Hair follicular keratinocyte (primary cell): Measurements from ENCODE around the gene PCDHB10. TPM values are rescaled to one million over a fixed set of nuclear protein-coding genes. Genes with fewer than 3 reads are reported as not detected.

Experiments used
- total RNA-seq: library from RNA; depleted of rRNA; stranded (reverse); fragments of >200 nt; gene quantifications from 2 replicates; pipeline ENCODE4 v1.2.3, GENCODE V29; 2015

PCDHB10 gene
- total RNA-seq = under 0.01 and 0.04 TPM in 2 replicates

DNA sequence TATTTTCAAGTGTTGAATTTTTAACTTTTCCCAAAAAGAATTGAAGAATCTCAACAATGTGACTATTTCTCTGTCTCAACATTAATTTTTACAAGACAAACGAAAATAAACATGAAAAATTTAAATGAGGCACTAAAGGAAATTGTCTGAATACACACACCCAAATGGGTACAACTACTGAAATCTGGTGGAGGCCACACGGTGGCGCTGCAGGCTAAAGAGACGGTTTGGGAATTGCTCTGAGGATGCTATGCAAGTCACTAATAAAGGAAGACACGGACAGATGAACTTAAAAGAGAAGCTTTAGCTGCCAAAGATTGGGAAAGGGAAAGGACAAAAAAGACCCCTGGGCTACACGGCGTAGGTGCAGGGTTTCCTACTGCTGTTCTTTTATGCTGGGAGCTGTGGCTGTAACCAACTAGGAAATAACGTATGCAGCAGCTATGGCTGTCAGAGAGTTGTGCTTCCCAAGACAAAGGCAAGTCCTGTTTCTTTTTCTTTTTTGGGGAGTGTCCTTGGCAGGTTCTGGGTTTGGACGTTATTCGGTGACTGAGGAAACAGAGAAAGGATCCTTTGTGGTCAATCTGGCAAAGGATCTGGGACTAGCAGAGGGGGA is at the start of gene PCDHB10:
TSS of gene PCDHB10 (plus strand) at position 244 of the 616 bp plus-strand sequence. CDS start at position 444, 200 bp downstream.

DNA sequence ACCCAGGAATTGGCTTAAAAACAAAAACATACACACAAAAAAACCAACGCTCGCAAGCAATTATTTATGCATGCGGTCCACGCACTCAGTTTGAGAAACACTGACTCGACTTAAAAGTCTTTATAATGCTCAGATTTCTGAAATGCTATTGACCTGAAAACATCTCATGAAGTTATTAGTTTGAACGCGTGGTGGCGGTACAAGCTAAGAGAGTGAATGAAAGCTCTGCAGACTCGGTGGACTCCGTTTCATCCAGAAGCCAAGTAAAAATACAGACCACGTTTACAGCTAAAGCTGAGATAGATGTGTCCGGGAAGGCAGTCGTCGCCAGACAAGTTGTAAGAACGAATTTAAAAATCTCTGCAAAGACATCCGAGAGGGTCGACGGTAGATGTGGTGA is 42.3 kb upstream of the PCDHB10 start, which contains the start of gene PCDHB6:
TSS of gene PCDHB6 (plus strand) at position 246 of the 400 bp plus-strand sequence. CDS start 201 bp downstream, outside the sequence.

DNA sequence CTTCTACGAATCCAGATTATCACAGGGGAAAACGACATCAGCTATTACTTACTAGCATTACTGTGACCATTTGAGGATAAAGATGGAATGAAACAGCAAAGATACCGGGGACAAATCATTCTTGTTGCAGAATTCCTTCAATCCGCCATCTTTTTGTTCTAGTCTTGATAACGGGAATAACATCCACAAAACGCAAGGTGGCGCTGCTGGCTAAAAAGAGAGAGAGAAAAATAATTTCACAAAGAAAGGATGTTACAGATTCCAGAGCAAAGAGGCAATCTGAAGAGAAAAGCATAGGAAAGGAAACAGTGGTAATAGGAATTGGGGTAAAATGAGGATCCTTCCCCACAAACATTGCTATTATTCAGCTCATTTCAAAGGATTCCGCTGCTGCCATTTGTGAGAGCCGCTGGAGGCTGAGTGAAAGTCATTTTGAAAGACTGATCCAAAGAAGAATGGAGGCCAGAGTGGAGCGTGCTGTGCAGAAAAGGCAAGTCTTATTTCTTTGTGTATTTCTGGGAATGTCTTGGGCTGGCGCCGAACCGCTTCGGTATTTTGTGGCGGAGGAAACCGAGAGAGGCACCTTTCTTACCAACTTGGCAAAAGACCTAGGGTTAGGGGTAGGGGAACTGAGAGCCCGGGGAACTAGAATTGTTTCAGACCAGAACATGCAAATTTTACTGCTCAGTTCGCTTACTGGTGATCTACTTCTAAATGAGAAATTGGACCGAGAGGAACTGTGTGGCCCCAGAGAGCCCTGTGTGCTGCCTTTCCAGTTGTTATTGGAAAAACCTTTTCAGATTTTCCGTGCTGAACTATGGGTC is 19.6 kb upstream of the PCDHB10 start, which contains the start of gene PCDHB7:
TSS of gene PCDHB7 (plus strand) at position 264 of the 824 bp plus-strand sequence. CDS start at position 456, 192 bp downstream.

DNA sequence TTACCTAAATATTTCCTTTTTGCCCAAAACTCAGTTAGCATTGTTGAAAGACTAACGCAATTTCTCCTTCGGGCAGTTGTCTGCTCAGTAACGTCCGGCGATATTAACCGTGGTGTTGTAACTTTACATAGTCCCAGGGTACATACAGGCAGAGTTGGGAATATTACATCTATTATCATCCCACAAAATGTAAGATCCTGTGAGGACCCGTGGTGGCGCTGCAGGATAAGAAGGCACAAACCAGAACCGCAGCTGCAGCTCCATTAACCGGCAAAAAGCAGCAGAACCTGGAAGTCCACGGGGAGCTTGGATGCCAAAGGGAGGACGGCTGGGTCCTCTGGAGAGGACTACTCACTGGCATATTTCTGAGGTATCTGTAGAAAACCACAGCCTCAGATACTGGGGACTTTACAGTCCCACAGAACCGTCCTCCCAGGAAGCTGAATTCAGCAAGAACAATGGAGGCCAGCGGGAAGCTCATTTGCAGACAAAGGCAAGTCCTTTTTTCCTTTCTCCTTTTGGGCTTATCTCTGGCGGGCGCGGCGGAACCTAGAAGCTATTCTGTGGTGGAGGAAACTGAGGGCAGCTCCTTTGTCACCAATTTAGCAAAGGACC is 14.5 kb upstream of the PCDHB10 start, which contains the start of gene PCDHB8:
TSS of gene PCDHB8 (plus strand) at position 214 of the 615 bp plus-strand sequence. CDS start at position 459, 245 bp downstream.

DNA sequence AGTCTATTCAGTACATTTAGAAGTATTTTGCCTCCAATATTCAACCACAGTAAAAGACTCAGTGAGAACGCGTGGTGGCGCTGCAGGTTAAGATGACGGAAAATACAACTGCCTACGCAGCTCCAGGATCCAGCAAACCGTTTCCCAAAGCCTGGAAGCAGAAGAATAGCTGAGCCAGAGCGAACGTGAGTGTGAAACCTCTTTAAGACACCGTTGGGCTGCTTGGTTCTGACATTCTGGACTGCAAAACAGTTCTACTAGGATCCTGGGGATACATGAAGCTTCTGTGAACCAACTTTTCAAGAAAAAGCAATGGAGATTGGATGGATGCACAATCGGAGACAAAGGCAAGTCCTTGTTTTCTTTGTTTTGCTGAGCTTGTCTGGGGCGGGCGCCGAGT is 9.9 kb upstream of the PCDHB10 start, which contains the start of gene PCDHB16:
TSS of gene PCDHB16 (plus strand) at position 140 of the 400 bp plus-strand sequence. CDS start at position 313, 173 bp downstream.

DNA sequence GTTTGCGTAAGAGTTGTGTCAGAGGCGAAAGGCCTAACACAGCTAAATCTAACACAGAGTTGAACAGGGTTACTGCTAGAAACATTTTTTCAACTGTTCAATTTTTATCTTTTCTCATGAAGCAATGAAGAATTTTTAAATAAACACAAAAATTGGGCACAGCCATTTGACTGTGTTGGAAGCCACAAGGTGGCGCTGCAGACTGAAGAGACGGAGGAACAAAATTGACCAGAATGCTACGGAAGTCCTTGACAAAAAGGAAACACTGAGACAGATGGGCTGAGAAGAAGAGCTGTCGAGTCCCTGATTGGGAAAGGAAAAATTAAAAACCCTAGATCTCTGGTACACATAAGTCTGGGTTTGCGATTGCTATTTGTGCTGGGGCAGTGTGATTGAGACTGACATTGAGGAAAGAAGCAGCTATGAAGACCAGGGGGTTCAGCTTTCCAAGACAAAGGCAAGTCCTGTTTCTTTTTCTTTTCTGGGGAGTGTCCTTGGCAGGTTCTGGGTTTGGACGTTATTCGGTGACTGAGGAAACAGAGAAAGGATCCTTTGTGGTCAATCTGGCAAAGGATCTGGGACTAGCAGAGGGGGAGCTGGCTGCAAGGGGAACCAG is 5.1 kb upstream of the PCDHB10 start, which contains the start of gene PCDHB9:
TSS of gene PCDHB9 (plus strand) at position 265 of the 616 bp plus-strand sequence. CDS start at position 423, 158 bp downstream.

DNA sequence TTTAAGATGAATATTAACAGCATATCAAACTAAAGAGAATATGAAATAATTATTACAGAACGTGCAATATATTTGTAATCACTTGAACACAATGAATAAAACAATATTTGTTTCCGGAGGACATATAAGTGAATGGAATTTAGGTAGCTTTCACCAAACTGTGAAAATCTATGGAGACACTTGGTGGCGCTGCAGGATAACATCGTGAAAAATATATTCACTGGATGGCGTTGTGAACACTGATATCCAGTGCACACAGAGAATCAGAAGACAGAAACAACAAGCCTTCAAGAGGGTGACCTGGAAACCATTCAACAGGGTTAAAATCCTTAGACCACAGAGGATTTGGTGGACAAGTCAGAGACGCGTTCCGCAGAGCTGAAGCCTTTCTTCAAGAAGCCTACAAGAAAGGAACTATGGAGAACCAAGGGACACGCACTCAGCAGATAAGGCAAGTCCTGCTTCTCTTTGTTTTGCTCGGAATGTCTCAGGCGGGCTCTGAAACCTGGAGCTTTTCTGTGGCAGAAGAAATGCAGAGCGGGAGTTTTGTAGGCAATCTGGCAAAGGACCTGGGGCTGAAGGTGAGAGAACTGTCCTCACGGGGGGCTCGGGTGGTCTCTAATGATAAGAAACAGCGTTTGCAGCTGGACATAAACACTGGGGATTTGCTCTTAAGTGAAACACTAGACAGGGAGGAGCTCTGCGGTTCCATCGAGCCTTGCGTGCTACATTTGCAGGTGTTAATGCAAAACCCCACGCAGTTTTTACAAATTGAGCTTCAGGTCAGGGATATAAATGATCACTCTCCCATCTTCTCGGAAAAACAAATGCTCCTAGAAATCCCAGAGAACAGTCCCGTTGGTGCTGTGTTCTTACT is 7.4 kb downstream of the PCDHB10 start, which contains the start of gene PCDHB11:
TSS of gene PCDHB11 (plus strand) at position 269 of the 877 bp plus-strand sequence. CDS start at position 417, 148 bp downstream.

DNA sequence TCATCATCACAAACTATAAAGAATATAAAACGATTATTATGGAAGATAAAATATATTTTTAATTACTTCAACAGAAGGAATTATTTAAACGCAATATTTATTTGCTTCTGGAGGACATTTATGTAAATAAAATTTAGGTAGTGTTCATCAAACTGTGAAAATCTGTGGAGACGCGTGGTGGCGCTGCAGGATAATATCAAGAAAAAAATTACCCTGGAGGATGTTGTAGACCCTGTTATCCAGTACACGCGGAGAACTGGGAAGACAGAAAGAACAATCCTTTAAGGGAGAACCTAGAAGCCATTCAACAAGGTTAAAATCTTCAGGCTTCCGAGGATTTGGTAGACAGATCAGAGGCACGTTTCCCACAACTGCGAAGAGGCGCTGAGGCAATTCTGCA is 16.3 kb downstream of the PCDHB10 start, which contains the start of gene PCDHB12:
TSS of gene PCDHB12 (plus strand) at position 242 of the 400 bp plus-strand sequence. CDS start 189 bp downstream, outside the sequence.

DNA sequence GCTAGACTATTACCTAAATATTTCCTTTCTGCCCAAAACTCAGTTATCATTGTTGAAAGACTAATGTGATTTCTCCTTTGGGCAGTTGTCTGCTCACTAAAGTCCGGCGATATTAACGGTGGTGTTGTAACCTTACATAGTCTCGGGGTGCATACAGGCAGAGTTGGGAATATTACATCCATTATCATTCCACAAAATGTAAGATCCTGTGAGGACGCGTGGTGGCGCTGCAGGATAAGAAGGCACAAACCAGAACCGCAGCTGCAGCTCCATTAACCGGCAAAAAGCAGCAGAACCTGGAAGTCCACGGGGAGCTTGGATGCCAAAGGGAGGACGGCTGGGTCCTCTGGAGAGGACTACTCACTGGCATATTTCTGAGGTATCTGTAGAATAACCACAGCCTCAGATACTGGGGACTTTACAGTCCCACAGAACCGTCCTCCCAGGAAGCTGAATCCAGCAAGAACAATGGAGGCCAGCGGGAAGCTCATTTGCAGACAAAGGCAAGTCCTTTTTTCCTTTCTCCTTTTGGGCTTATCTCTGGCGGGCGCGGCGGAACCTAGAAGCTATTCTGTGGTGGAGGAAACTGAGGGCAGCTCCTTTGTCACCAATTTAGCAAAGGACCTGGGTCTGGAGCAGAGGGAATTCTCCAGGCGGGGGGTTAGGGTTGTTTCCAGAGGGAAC is 21.6 kb downstream of the PCDHB10 start, which contains the start of gene PCDHB13:
TSS of gene PCDHB13 (plus strand) at position 264 of the 684 bp plus-strand sequence. CDS start at position 469, 205 bp downstream.

DNA sequence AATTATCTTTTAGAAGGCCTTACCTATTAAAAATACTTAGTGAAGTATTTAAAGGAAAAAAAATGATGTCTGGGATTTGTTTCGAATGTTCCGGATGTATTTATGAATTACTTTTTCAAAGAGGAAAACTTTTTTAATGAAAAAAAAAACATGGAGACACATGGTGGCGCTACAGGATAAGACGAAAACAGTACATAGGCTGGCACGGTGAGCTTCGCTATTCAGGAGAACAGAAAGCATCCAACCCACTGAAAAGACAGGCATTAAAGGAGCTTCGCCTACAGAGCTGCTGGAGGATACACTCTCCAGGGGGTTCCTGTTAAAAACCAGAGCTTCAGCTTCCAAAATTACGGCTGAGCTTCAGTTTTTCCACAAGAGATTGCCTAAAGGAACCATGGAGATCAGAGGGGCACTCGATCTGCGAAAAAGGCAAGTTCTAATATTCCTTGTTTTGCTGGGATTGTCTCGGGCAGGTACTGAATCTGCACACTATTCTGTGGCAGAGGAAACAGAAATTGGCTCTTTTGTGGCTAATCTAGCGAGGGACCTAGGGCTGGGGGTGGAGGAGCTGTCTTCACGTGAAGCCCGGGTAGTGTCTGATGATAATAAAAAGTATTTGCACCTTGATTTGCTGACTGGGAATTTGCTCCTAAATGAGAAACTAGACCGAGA is 31.1 kb downstream of the PCDHB10 start, which contains the start of gene PCDHB14:
TSS of gene PCDHB14 (plus strand) at position 232 of the 672 bp plus-strand sequence. CDS start at position 395, 163 bp downstream.

Other genes with a start within 250 kb of the PCDHB10 start
- 1.1 and 1.3 TPM in 2 replicates for gene PCDHAC2, start 225.9 kb upstream of the PCDHB10 start, total RNA-seq
- gene PCDHB1, start 141.0 kb upstream of the PCDHB10 start, total RNA-seq = not detected in 2 replicates
- gene PCDHB2, start 97.7 kb upstream of the PCDHB10 start, total RNA-seq = 0.08 and 0.62 TPM in 2 replicates
- gene PCDHB3, start 91.9 kb upstream of the PCDHB10 start, total RNA-seq = under 0.01 TPM in 1 of 2 replicates, not detected in the other
- 0.34 TPM in 1 of 2 replicates, not detected in the other for gene PCDHB4, start 70.5 kb upstream of the PCDHB10 start, total RNA-seq
- not detected in 2 replicates for gene PCDHB5, start 57.1 kb upstream of the PCDHB10 start, total RNA-seq
- not detected in 2 replicates for gene PCDHB6, start 42.3 kb upstream of the PCDHB10 start, total RNA-seq
- gene PCDHB7, start 19.7 kb upstream of the PCDHB10 start, total RNA-seq = not detected in 2 replicates
- not detected in 2 replicates for gene PCDHB8, start 14.6 kb upstream of the PCDHB10 start, total RNA-seq
- 0.16 TPM in 1 of 2 replicates, not detected in the other for gene PCDHB16, start 10.0 kb upstream of the PCDHB10 start, total RNA-seq
- 0.08 TPM in 1 of 2 replicates, not detected in the other for gene PCDHB9, start 5.2 kb upstream of the PCDHB10 start, total RNA-seq
- not detected in 2 replicates for gene PCDHB11, start 7.3 kb downstream of the PCDHB10 start, total RNA-seq
- gene PCDHB12, start 16.4 kb downstream of the PCDHB10 start, total RNA-seq = not detected in 2 replicates
- gene PCDHB13, start 21.6 kb downstream of the PCDHB10 start, total RNA-seq = not detected in 2 replicates
- 0.04 TPM in 1 of 2 replicates, not detected in the other for gene PCDHB14, start 31.0 kb downstream of the PCDHB10 start, total RNA-seq
- gene PCDHB15, start 53.0 kb downstream of the PCDHB10 start, total RNA-seq = 0.04 and 0.08 TPM in 2 replicates
- not detected in 2 replicates for gene SLC25A2, start 111.7 kb downstream of the PCDHB10 start, total RNA-seq
- gene TAF7, start 128.4 kb downstream of the PCDHB10 start, total RNA-seq = 28.9 and 35.5 TPM in 2 replicates
- not detected in 2 replicates for gene PCDHGA1, start 138.2 kb downstream of the PCDHB10 start, total RNA-seq
- 0.04 and 0.55 TPM in 2 replicates for gene PCDHGA2, start 146.4 kb downstream of the PCDHB10 start, total RNA-seq
- 0.04 and 0.08 TPM in 2 replicates for gene PCDHGA3, start 151.5 kb downstream of the PCDHB10 start, total RNA-seq
- gene PCDHGB1, start 157.7 kb downstream of the PCDHB10 start, total RNA-seq = 0.23 and 0.38 TPM in 2 replicates
- gene PCDHGA4, start 162.7 kb downstream of the PCDHB10 start, total RNA-seq = 0.08 and 0.15 TPM in 2 replicates
- gene PCDHGB2, start 167.6 kb downstream of the PCDHB10 start, total RNA-seq = 0.08 and 0.23 TPM in 2 replicates
- under 0.01 TPM in 1 of 2 replicates, not detected in the other for gene PCDHGA5, start 171.8 kb downstream of the PCDHB10 start, total RNA-seq
- 0.31 and 0.46 TPM in 2 replicates for gene PCDHGB3, start 177.9 kb downstream of the PCDHB10 start, total RNA-seq
- 0.15 and 0.16 TPM in 2 replicates for gene PCDHGA6, start 181.5 kb downstream of the PCDHB10 start, total RNA-seq
- 0.11 and 0.86 TPM in 2 replicates for gene PCDHGA7, start 190.4 kb downstream of the PCDHB10 start, total RNA-seq
- 1.5 and 3.7 TPM in 2 replicates for gene PCDHGB4, start 195.3 kb downstream of the PCDHB10 start, total RNA-seq
- gene PCDHGA8, start 200.3 kb downstream of the PCDHB10 start, total RNA-seq = 0.08 and 0.39 TPM in 2 replicates
- 3.3 and 5.9 TPM in 2 replicates for gene PCDHGB5, start 205.6 kb downstream of the PCDHB10 start, total RNA-seq
- 0.53 and 0.70 TPM in 2 replicates for gene PCDHGA9, start 210.4 kb downstream of the PCDHB10 start, total RNA-seq
- gene PCDHGB6, start 215.7 kb downstream of the PCDHB10 start, total RNA-seq = 0.61 and 0.70 TPM in 2 replicates
- gene PCDHGA10, start 220.6 kb downstream of the PCDHB10 start, total RNA-seq = 1.3 and 1.6 TPM in 2 replicates
- gene PCDHGB7, start 225.3 kb downstream of the PCDHB10 start, total RNA-seq = 1.3 and 2.3 TPM in 2 replicates
- gene PCDHGA11, start 228.7 kb downstream of the PCDHB10 start, total RNA-seq = 0.84 and 0.94 TPM in 2 replicates
- 1.6 and 4.0 TPM in 2 replicates for gene PCDHGA12, start 238.2 kb downstream of the PCDHB10 start, total RNA-seq